Activated naive CD4-positive, alpha-beta T cell treated with anti-CD3 and anti-CD28 coated beads for 36 hours (primary cell): ENCODE measurements around the gene CKB. TPM values are rescaled to one million over a fixed set of nuclear protein-coding genes. Genes with fewer than 3 reads are reported as not detected.
A peak's percentile ranks its signal among the peaks of the same experiment; 100 is the strongest.

Source experiments
- CTCF ChIA-PET: fragments of 350-600 bp; sonication (Branson Sonifier 250); formaldehyde crosslinking; loops from one replicate; lab custom pipeline; 2021; ENCODE audit warnings: antibody characterized with exemption; lab: Charles Lee
- DNase-seq: peaks from one replicate; pipeline ENCODE4 v3.0.0-alpha.2; 2020
- H3K27ac Mint-ChIP-seq: one replicate; pipeline ENCODE4 v1.8.0; 2021; ENCODE audit warnings: mild to moderate bottlenecking, mixed read lengths
- H3K27me3 Mint-ChIP-seq: one replicate; pipeline ENCODE4 v1.8.0; 2021; ENCODE audit warnings: low read depth, mixed read lengths
- H3K36me3 Mint-ChIP-seq: one replicate; pipeline ENCODE4 v1.8.0; 2021; ENCODE audit warnings: low read depth, mixed read lengths
- H3K4me1 Mint-ChIP-seq: one replicate; pipeline ENCODE4 v1.8.0; 2021; ENCODE audit warnings: low read depth, mixed read lengths
- H3K4me3 Mint-ChIP-seq: one replicate; pipeline ENCODE4 v1.8.0; 2021; ENCODE audit warnings: mild to moderate bottlenecking, moderate library complexity, mixed read lengths
- H3K9me3 Mint-ChIP-seq: one replicate; pipeline ENCODE4 v1.8.0; 2021; ENCODE audit warnings: mixed read lengths
- intact Hi-C: fragments of 100-400 bp; cut with micrococcal nuclease; formaldehyde crosslinking; loops from one replicate; pipeline ENCODE4 v1.15.1; 2023
- total RNA-seq, 2 experiments: library from RNA; stranded (reverse); gene quantifications; one replicate each; pipeline ENCODE4 v1.2.3, GENCODE V29; 2021

CKB gene
- total RNA-seq, 2 experiments from 2014 or later = 3.8 to 4.9 TPM

DNA sequence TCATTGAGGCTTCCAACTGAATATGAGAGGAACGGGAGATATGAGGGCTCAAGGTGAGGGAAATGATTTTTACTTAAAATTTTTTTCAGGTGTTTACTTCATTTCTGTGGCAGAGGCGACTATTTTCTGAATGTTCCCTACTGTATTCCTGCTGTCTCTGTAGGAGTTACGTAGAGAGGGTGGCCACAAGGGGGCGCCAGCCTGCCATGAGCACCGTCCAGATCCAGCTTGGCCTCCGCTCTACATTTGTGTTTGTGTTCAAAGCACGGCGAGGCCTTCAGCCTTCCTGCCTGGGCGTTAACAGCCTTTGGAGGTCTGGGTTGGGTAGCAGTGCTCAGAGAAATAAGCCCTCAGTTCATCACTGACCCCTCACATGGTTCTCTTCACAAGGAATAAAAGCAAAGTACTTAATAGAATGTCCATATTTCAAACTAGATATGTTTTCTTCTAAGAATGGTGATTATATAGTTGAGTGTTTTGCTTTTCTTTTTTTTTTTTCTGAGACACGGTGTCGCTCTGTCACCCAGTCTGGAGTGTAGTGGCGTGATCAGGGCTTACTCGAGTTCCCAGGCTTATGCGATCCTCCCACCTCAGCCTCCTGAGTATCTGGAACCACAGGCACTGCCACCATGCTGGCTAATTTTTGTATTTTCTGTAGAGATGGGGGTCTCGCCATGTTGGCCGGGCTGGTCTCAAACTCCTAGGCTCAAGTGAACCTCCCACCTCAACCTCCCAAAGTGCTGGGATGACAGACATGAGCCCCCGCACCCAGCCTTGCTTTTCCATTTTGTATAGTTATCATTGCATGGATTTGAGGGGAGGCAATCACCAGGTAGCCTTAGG, 22.3 kb downstream of the CKB start:
- Mint-ChIP-seq H3K36me3 (peaks cover 40% of the 10 kb centered on the region), H3K27ac (peak overlapping the region; percentile 60), H3K4me1 (peaks cover 7% of the 10 kb centered on the region), H3K27me3 (no peaks in the 10 kb centered on the region), H3K9me3 (no peaks in the 10 kb centered on the region), H3K4me3 (no peak overlapping the region)
- CTCF ChIA-PET = interaction anchor here (0.7 to 2.1 kb wide), 6 partner anchors 10 to 177 kb away, joined by 3 to 5 read pairs (median 3); no protein-coding TSS in a partner anchor
- DNase-seq = peak; percentile 86
- intact Hi-C loops = loop anchor here (5.0 kb wide), 1 partner anchor 47 kb away; no protein-coding TSS in a partner anchor

- peak overlapping the region; percentile 60 for H3K27ac Mint-ChIP-seq
- CTCF ChIA-PET = interaction anchor here (0.8 to 1.6 kb wide), 8 partner anchors 10 to 178 kb away, joined by 3 to 6 read pairs (median 3); no protein-coding TSS in a partner anchor
- peaks cover 7% of the 10 kb centered on the region for H3K4me1 Mint-ChIP-seq
- intact Hi-C loops = loop anchor here (5.0 kb wide), 1 partner anchor 48 kb away; no protein-coding TSS in a partner anchor
- H3K27me3 Mint-ChIP-seq = no peaks in the 10 kb centered on the region
- no peak overlapping the region for H3K4me3 Mint-ChIP-seq
- H3K36me3 Mint-ChIP-seq = peaks cover 34% of the 10 kb centered on the region
- DNase-seq = no peak
- H3K9me3 Mint-ChIP-seq = no peaks in the 10 kb centered on the region
These were observed 22.9 kb downstream of the CKB start for GRCh38 chr14:103499709-103500108.

DNA sequence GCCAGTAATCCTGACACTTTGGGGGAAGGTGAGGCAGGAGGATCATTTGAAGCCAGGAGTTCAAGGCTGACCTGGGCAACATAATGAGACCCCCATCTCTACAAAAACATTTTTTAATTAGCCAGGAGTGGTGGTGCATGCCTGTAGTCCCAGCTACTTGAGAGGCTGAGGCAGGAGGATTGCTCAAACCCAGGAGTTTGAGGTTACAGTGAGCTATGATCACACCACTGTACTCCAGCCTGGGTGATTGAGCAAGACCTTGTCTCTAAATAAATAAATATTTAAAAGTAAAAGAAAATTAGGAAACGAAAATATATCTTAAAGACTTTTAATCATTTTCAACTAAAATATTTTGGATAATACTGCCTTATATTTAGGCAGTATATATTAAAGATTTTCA, 25.9 kb downstream of the CKB start:
- no peak for DNase-seq
- no peaks in the 10 kb centered on the region for H3K27me3 Mint-ChIP-seq
- CTCF ChIA-PET = interaction anchor here (0.6 to 1.5 kb wide), 2 partner anchors 22 to 168 kb away, joined by 3 to 4 read pairs; no protein-coding TSS in a partner anchor

DNA sequence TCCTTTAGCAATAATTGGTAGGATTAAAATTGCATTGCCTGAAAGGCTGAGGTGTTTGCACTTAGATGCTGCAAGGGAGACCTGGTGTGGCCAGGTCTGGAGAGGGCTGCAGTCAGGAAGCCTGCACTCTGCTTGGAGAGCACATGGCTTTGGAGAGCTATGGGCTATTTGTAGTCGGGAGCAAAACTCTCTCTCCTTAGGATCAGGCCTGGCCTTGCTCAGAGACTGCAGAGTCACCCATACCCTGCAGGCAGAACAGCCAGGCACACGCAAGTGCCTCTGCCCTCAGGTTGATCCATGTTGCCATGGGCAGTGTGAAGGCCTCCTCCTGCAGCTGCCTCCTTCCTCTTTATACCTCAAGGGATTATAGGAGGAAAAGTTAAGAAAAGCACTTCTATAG, 26.8 kb downstream of the CKB start:
- no peak for DNase-seq
- Mint-ChIP-seq H3K36me3 (peaks cover 20% of the 10 kb centered on the region), H3K4me3 (no peak overlapping the region), H3K27ac (no peak overlapping the region), H3K9me3 (no peaks in the 10 kb centered on the region), H3K4me1 (peaks cover 7% of the 10 kb centered on the region), H3K27me3 (no peaks in the 10 kb centered on the region)
- CTCF ChIA-PET = interaction anchor here (1.5 kb wide), 1 partner anchor 23 kb away, joined by 4 read pairs; no protein-coding TSS in a partner anchor
- intact Hi-C loops = no loop called here

More for the DNA sequence above, 25.9 kb downstream of the CKB start:
- H3K4me1 Mint-ChIP-seq = peaks cover 7% of the 10 kb centered on the region
- no peak overlapping the region for H3K27ac Mint-ChIP-seq
- H3K4me3 Mint-ChIP-seq = no peak overlapping the region
- peaks cover 22% of the 10 kb centered on the region for H3K36me3 Mint-ChIP-seq
- H3K9me3 Mint-ChIP-seq = no peaks in the 10 kb centered on the region
- intact Hi-C loops = no loop called here

- Mint-ChIP-seq H3K4me3 (no peak overlapping the region), H3K4me1 (no peaks in the 10 kb centered on the region), H3K36me3 (peaks cover 14% of the 10 kb centered on the region), H3K27ac (no peak overlapping the region), H3K9me3 (no peaks in the 10 kb centered on the region), H3K27me3 (no peaks in the 10 kb centered on the region)
- intact Hi-C loops = no loop called here
- CTCF ChIA-PET = no interaction called here
- no peak for DNase-seq
These were observed 30.3 kb downstream of the CKB start for GRCh38 chr14:103492156-103492925.

DNA sequence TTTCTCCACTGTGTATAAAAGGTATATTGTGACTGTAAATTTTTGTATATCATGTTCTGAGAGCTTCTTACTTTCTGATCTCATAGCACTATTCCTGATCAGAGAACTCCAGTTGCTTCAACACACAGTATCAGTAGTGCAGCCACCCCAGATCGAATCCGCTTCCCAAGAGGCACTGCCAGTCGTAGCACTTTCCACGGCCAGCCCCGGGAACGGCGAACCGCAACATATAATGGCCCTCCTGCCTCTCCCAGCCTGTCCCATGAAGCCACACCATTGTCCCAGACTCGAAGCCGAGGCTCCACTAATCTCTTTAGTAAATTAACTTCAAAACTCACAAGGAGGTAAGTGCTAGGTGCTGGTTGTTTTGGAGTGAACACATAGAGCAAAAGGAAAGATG, 30.9 kb downstream of the CKB start:
- no peak overlapping the region for H3K4me3 Mint-ChIP-seq
- H3K36me3 Mint-ChIP-seq = peaks cover 14% of the 10 kb centered on the region

GRCh38 chr14:103489621-103490020, 33.0 kb downstream of the CKB start:
- Mint-ChIP-seq H3K9me3 (no peaks in the 10 kb centered on the region), H3K36me3 (peaks cover 10% of the 10 kb centered on the region), H3K4me1 (no peaks in the 10 kb centered on the region), H3K4me3 (no peak overlapping the region), H3K27me3 (no peaks in the 10 kb centered on the region), H3K27ac (no peak overlapping the region)
- CTCF ChIA-PET = no interaction called here
- intact Hi-C loops = no loop called here
- DNase-seq = no peak

More for the DNA sequence above, 30.9 kb downstream of the CKB start:
- Mint-ChIP-seq H3K9me3 (no peaks in the 10 kb centered on the region), H3K27ac (no peak overlapping the region), H3K27me3 (no peaks in the 10 kb centered on the region), H3K4me1 (no peaks in the 10 kb centered on the region)
- intact Hi-C loops = no loop called here
- CTCF ChIA-PET = no interaction called here
- DNase-seq = no peak

DNA sequence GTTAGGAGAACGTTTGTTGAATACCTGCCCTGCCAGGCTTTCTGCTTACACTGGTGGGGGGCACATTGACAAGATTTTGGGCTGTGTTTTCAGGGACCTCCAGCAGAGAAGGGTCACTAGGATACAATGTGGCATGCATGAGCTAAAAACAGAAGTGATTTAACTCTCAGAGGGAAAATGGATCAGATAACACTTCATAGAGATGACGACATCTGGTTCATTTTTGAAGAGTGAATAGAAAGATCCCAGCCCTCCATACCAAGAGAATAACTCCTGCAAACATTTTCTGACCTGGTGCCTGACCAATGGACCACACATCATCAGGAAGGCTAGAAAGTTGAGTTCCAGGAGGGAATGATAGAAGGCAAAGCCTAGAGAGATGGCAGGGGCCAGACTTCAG, 33.7 kb downstream of the CKB start:
- peaks cover 10% of the 10 kb centered on the region for H3K36me3 Mint-ChIP-seq

GRCh38 chr14:103488071-103488470, 34.6 kb downstream of the CKB start:
- DNase-seq = no peak
- intact Hi-C loops = no loop called here
- H3K27me3 Mint-ChIP-seq = no peaks in the 10 kb centered on the region
- peaks cover 10% of the 10 kb centered on the region for H3K36me3 Mint-ChIP-seq
- CTCF ChIA-PET = no interaction called here
- no peaks in the 10 kb centered on the region for H3K9me3 Mint-ChIP-seq
- no peak overlapping the region for H3K4me3 Mint-ChIP-seq
- H3K27ac Mint-ChIP-seq = no peak overlapping the region
- H3K4me1 Mint-ChIP-seq = no peaks in the 10 kb centered on the region

More for the DNA sequence above, 33.7 kb downstream of the CKB start:
- CTCF ChIA-PET = no interaction called here
- no peak for DNase-seq
- Mint-ChIP-seq H3K9me3 (no peaks in the 10 kb centered on the region), H3K4me3 (no peak overlapping the region), H3K27me3 (no peaks in the 10 kb centered on the region), H3K4me1 (no peaks in the 10 kb centered on the region), H3K27ac (no peak overlapping the region)
- intact Hi-C loops = no loop called here

DNA sequence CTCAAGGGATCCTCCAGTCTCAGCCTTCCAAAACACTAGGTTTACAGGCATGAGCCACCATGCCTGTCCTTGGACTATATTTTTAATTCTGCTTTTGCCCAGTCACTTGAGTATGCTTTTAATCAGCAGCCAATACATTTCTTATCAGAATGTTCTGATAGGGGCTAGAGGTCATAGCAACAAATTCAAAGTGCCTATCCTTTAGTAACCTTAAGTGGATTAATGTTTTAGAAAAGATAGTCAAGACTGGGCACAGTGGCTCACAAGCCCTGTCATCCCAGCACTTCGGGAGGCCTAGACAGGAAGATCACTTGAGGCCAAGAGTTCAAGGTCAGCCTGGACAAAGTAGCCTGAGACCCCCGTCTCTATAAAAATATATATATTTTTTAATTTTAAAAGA, 37.1 kb downstream of the CKB start:
- CTCF ChIA-PET = no interaction called here
- Mint-ChIP-seq H3K36me3 (peaks cover 11% of the 10 kb centered on the region), H3K4me3 (no peak overlapping the region), H3K27me3 (no peaks in the 10 kb centered on the region), H3K4me1 (peaks cover 10% of the 10 kb centered on the region), H3K27ac (no peak overlapping the region), H3K9me3 (no peaks in the 10 kb centered on the region)
- intact Hi-C loops = no loop called here
- DNase-seq = no peak

GRCh38 chr14:103483600-103483999, 39.0 kb downstream of the CKB start:
- Mint-ChIP-seq H3K4me3 (no peak overlapping the region), H3K9me3 (no peaks in the 10 kb centered on the region), H3K27ac (no peak overlapping the region), H3K36me3 (peaks cover 11% of the 10 kb centered on the region), H3K27me3 (no peaks in the 10 kb centered on the region), H3K4me1 (peaks cover 17% of the 10 kb centered on the region)
- CTCF ChIA-PET = interaction anchor here (0.8 kb wide), 1 partner anchor 93 kb away, joined by 3 read pairs; no protein-coding TSS in a partner anchor
- no peak for DNase-seq
- intact Hi-C loops = no loop called here

DNA sequence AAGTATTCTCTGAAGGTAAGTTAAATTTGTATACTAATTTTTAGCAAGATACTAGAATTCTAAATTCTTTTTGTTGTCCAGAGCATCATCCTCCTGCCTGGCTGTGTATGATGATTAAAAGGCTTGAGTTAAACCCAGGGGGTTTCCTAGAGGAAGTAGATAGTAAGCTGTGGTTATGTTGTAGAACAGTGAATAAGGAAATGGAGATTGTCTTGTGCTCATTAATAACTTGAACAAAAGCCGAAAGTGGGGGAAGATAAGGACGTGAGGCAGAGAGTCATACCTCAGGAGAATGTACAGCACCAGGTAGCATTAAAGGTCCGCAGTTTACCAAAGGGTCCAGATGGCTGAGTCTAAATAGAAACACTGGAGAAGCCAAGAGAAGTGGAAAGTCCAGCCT, 42.0 kb downstream of the CKB start:
- Mint-ChIP-seq H3K9me3 (no peaks in the 10 kb centered on the region), H3K36me3 (peaks cover 26% of the 10 kb centered on the region), H3K27me3 (no peaks in the 10 kb centered on the region), H3K27ac (peak overlapping the region; percentile 48), H3K4me3 (no peak overlapping the region), H3K4me1 (peaks cover 17% of the 10 kb centered on the region)
- intact Hi-C loops = no loop called here
- CTCF ChIA-PET = no interaction called here
- DNase-seq = no peak
